ENCODE results near the gene CTTNBP2.

CTTNBP2 gene

GRCh38 chr7:117682681-117683385 lies 190.4 kb downstream of the CTTNBP2 start:
- H3K4me1 ChIP-seq (ENCODE audit: control insufficient read depth in 1 of 2, insufficient read depth in 1 of 2, low read depth in 1 of 2, low read length in 1 of 2): no peaks in the 10 kb centered on the region
- H3K9me3 ChIP-seq: no peaks in the 10 kb centered on the region
- no peak overlapping the region for H3K4me3 ChIP-seq (ENCODE audit: low read depth in 1 of 2, low read length in 1 of 2)
- H3K27me3 ChIP-seq: no peaks in the 10 kb centered on the region
- no peak for TF ChIP-seq CTCF (IDR thresholded peaks at IDR 0.05)
- H3K36me3 ChIP-seq: no peaks in the 10 kb centered on the region
- H3K27ac ChIP-seq: no peak overlapping the region

- H3K9me3 ChIP-seq: no peaks in the 10 kb centered on the region
- no peaks in the 10 kb centered on the region for H3K36me3 ChIP-seq
- H3K27ac ChIP-seq: no peak overlapping the region
- no peaks in the 10 kb centered on the region for H3K27me3 ChIP-seq
- H3K4me3 ChIP-seq (ENCODE audit: low read depth in 1 of 2, low read length in 1 of 2): no peak overlapping the region
- no peak for TF ChIP-seq CTCF (IDR thresholded peaks at IDR 0.05)
- H3K4me1 ChIP-seq (ENCODE audit: control insufficient read depth in 1 of 2, insufficient read depth in 1 of 2, low read depth in 1 of 2, low read length in 1 of 2): no peaks in the 10 kb centered on the region
These were observed 194.1 kb downstream of the CTTNBP2 start for GRCh38 chr7:117679120-117679519.

- H3K4me3 ChIP-seq (ENCODE audit: low read depth in 1 of 2, low read length in 1 of 2): no peak overlapping the region
- no peaks in the 10 kb centered on the region for H3K27me3 ChIP-seq
- H3K4me1 ChIP-seq (ENCODE audit: control insufficient read depth in 1 of 2, insufficient read depth in 1 of 2, low read depth in 1 of 2, low read length in 1 of 2): no peaks in the 10 kb centered on the region
- no peaks in the 10 kb centered on the region for H3K9me3 ChIP-seq
- H3K36me3 ChIP-seq: no peaks in the 10 kb centered on the region
- H3K27ac ChIP-seq: no peak overlapping the region
- no peak for TF ChIP-seq CTCF (IDR thresholded peaks at IDR 0.05)
These were observed 197.5 kb downstream of the CTTNBP2 start for GRCh38 chr7:117675497-117676435.

GRCh38 chr7:117674617-117675016 lies 198.6 kb downstream of the CTTNBP2 start:
- no peak for TF ChIP-seq CTCF (IDR thresholded peaks at IDR 0.05)
- Histone ChIP-seq H3K9me3 (no peaks in the 10 kb centered on the region), H3K27me3 (no peaks in the 10 kb centered on the region), H3K4me1 (ENCODE audit: control insufficient read depth in 1 of 2, insufficient read depth in 1 of 2, low read depth in 1 of 2, low read length in 1 of 2) (no peaks in the 10 kb centered on the region), H3K27ac (no peak overlapping the region), H3K36me3 (no peaks in the 10 kb centered on the region), H3K4me3 (ENCODE audit: low read depth in 1 of 2, low read length in 1 of 2) (no peak overlapping the region)

GRCh38 chr7:117673839-117674238 lies 199.4 kb downstream of the CTTNBP2 start:
- Histone ChIP-seq H3K9me3 (no peaks in the 10 kb centered on the region), H3K27me3 (no peaks in the 10 kb centered on the region), H3K36me3 (no peaks in the 10 kb centered on the region), H3K4me3 (ENCODE audit: low read depth in 1 of 2, low read length in 1 of 2) (no peak overlapping the region), H3K27ac (no peak overlapping the region), H3K4me1 (ENCODE audit: control insufficient read depth in 1 of 2, insufficient read depth in 1 of 2, low read depth in 1 of 2, low read length in 1 of 2) (no peaks in the 10 kb centered on the region)
- TF ChIP-seq CTCF (IDR thresholded peaks at IDR 0.05): no peak
